Neural cell (in vitro differentiated cells): ENCODE measurements around the gene JMJD7. TPM values are rescaled to one million over a fixed set of nuclear protein-coding genes. Genes with fewer than 3 reads are reported as not detected.
A peak's percentile ranks its signal among the peaks of the same experiment; 100 is the strongest.

Experiments used
- H2AFZ ChIP-seq: fragments of 200-600, 300-800 bp; sonication (generic), shearing (Covaris generic); 2 replicates; pipeline ENCODE4 v1.6.0; 2014; ENCODE audit warnings: low read depth, mild to moderate bottlenecking, antibody characterized with exemption, low read length, moderate library complexity
- H3F3A ChIP-seq: fragments of 200-600 bp; shearing (Covaris generic); 2 replicates; pipeline ENCODE4 v1.6.1; 2016; ENCODE audit warnings: mild to moderate bottlenecking, moderate library complexity, mixed read lengths, antibody characterized with exemption, low read length; ENCODE audit not compliant: insufficient read depth, poor library complexity, severe bottlenecking
- H3K27ac ChIP-seq: fragments of 200-600, 300-800 bp; sonication (generic), shearing (Covaris generic); 2 replicates; pipeline ENCODE4 v1.5.1; 2014; ENCODE audit warnings: mild to moderate bottlenecking, low read length, moderate library complexity
- H3K27me3 ChIP-seq: fragments of 300-800, 200-600 bp; sonication (generic), shearing (Covaris generic); 2 replicates; pipeline ENCODE4 v1.6.0; 2014; ENCODE audit warnings: mild to moderate bottlenecking, low read depth, low read length, moderate library complexity; ENCODE audit not compliant: insufficient read depth
- H3K36me3 ChIP-seq: fragments of 300-800, 200-600 bp; sonication (generic), shearing (Covaris generic); 2 replicates; pipeline ENCODE4 v1.5.1; 2014; ENCODE audit warnings: mild to moderate bottlenecking, antibody characterized with exemption, low read length, moderate library complexity; ENCODE audit not compliant: insufficient read depth
- H3K4me2 ChIP-seq: fragments of 300-800, 200-600 bp; sonication (generic), shearing (Covaris generic); 2 replicates; pipeline ENCODE4 v1.6.0; 2014; ENCODE audit warnings: mild to moderate bottlenecking, low read length
- H3K4me3 ChIP-seq: fragments of 300-800, 200-600 bp; sonication (generic), shearing (Covaris generic); 2 replicates; pipeline ENCODE4 v1.5.1; 2014; ENCODE audit warnings: mild to moderate bottlenecking, low read length, moderate library complexity
- H3K79me2 ChIP-seq: fragments of 200-600 bp; shearing (Covaris generic); replicated peaks from 2 replicates; pipeline ENCODE4 v1.6.0; 2014; ENCODE audit warnings: mild to moderate bottlenecking, low read length, moderate library complexity; ENCODE audit not compliant: insufficient read depth
- H3K9ac ChIP-seq: fragments of 300-800, 200-600 bp; sonication (generic), shearing (Covaris generic); 2 replicates; pipeline ENCODE4 v1.6.1; 2016; ENCODE audit warnings: mild to moderate bottlenecking, low read length, mixed read lengths
- H3K9me2 ChIP-seq: fragments of 200-600 bp; shearing (Covaris generic); 2 replicates; pipeline ENCODE4 v1.6.1; 2016; ENCODE audit warnings: mild to moderate bottlenecking, low read length, mixed read lengths; ENCODE audit not compliant: insufficient read depth
- H3K9me3 ChIP-seq: fragments of 200-600, 300-800 bp; sonication (generic), shearing (Covaris generic); 2 replicates; pipeline ENCODE4 v1.6.1; 2016; ENCODE audit warnings: mild to moderate bottlenecking, mixed run types, low read length, moderate library complexity, mixed read lengths
- H4K20me1 ChIP-seq: fragments of 200-600 bp; shearing (Covaris generic); 2 replicates; pipeline ENCODE4 v1.6.1; 2016; ENCODE audit warnings: mild to moderate bottlenecking, mixed run types; ENCODE audit not compliant: insufficient read depth
- EP300 ChIP-seq: fragments of 450-650 bp; conservative IDR thresholded peaks from 2 replicates; pipeline ENCODE4 v1.6.1; 2014; ENCODE audit warnings: antibody characterized with exemption, mild to moderate bottlenecking, moderate library complexity; ENCODE audit not compliant: poor library complexity, severe bottlenecking
- EZH2 ChIP-seq: fragments of 200-600, 300-800 bp; shearing (Covaris generic), sonication (generic); IDR thresholded peaks from 2 replicates; pipeline ENCODE4 v1.6.1; 2014; ENCODE audit warnings: antibody characterized with exemption, low read length, borderline replicate concordance, mild to moderate bottlenecking; ENCODE audit not compliant: insufficient read depth, poor library complexity, severe bottlenecking
- POLR2AphosphoS5 ChIP-seq: IDR thresholded peaks from 2 replicates; pipeline ENCODE4 v1.6.1; 2012
- RAD21 ChIP-seq: fragments of 450-650 bp; conservative IDR thresholded peaks from 2 replicates; pipeline ENCODE4 v1.6.1; 2014; ENCODE audit warnings: antibody characterized with exemption, mild to moderate bottlenecking, moderate library complexity
- REST ChIP-seq: IDR thresholded peaks from 2 replicates; pipeline ENCODE4 v1.6.1; 2012; ENCODE audit warnings: borderline replicate concordance
- SMC3 ChIP-seq: fragments of 450-650 bp; conservative IDR thresholded peaks from 2 replicates; pipeline ENCODE4 v1.6.1; 2014; ENCODE audit warnings: antibody characterized with exemption, mild to moderate bottlenecking, moderate library complexity; ENCODE audit not compliant: poor library complexity
- polyA plus RNA-seq: library from polyadenylated mRNA; depleted of rRNA; stranded (reverse); fragments of >200 nt; gene quantifications from 2 replicates; pipeline ENCODE4 v1.2.3, GENCODE V29; 2014
- TF ChIP-seq, protein P1 (sequence below): fragments of 450-650 bp; IDR thresholded peaks from 2 replicates; pipeline ENCODE4 v1.5.1; 2014; ENCODE audit warnings: antibody characterized with exemption, mild to moderate bottlenecking, moderate library complexity; ENCODE audit not compliant: poor library complexity, severe bottlenecking

JMJD7 gene
- polyA plus RNA-seq, 1 donor from 2014 or later, result 14.0 TPM

DNA sequence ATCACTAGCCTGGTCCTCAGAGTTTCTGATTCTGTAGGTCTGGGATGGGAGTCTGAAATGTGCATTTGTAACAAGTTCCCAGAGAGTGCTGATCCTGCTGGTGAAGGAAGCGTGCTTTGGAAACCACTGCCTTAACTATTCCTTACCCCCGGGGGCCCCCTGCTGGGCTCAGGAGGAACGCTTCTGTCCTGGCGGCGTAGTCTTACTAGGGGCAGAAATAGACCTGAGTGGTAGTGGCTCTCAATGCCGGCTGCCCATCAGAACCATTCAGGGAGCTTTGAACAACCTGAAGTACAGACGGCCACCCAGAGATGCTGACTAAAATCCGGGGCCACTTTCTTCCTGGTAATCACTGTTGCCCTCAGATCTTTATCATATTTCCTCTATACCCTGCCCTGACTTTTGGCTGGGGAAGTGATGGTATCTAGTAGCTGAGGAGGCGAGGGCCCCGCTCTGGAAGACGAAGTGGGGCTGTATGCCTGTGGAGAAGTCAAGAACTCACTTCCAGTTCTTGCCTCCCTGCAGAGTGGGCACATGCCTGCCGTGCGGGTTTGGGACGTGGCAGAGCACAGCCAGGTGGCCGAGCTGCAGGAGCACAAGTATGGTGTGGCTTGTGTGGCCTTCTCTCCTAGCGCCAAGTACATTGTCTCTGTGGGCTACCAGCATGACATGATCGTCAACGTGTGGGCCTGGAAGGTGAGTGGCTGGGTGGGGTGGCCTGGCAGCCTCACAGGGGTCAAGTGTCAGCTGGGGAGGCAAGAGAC is 16.3 kb upstream of the JMJD7 start:
- H3F3A ChIP-seq, result no peaks in the 10 kb centered on the region
- H3K27me3 ChIP-seq, result no peaks in the 10 kb centered on the region
- H2AFZ ChIP-seq, result no peak overlapping the region
- H3K27ac ChIP-seq, result no peak overlapping the region
- H3K4me3 ChIP-seq, result no peak overlapping the region
- H3K9ac ChIP-seq, result no peak overlapping the region
- H3K9me2 ChIP-seq, result no peaks in the 10 kb centered on the region
- no peaks in the 10 kb centered on the region for H3K79me2 ChIP-seq
- H4K20me1 ChIP-seq, result no peaks in the 10 kb centered on the region
- no peak overlapping the region for H3K4me2 ChIP-seq
- TF ChIP-seq POLR2AphosphoS5 (no peak), RAD21 (peak; percentile 81), SMC3 (peak; percentile 79)
- TF ChIP-seq, protein P1, sequence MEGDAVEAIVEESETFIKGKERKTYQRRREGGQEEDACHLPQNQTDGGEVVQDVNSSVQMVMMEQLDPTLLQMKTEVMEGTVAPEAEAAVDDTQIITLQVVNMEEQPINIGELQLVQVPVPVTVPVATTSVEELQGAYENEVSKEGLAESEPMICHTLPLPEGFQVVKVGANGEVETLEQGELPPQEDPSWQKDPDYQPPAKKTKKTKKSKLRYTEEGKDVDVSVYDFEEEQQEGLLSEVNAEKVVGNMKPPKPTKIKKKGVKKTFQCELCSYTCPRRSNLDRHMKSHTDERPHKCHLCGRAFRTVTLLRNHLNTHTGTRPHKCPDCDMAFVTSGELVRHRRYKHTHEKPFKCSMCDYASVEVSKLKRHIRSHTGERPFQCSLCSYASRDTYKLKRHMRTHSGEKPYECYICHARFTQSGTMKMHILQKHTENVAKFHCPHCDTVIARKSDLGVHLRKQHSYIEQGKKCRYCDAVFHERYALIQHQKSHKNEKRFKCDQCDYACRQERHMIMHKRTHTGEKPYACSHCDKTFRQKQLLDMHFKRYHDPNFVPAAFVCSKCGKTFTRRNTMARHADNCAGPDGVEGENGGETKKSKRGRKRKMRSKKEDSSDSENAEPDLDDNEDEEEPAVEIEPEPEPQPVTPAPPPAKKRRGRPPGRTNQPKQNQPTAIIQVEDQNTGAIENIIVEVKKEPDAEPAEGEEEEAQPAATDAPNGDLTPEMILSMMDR, result peak; percentile 74
- H3K36me3 ChIP-seq, result peaks cover 3% of the 10 kb centered on the region
- H3K9me3 ChIP-seq, result no peaks in the 10 kb centered on the region

GRCh38 chr15:41812820-41813375 is 15.0 kb upstream of the JMJD7 start:
- H3K79me2 ChIP-seq, result no peaks in the 10 kb centered on the region
- H2AFZ ChIP-seq, result no peak overlapping the region
- H3F3A ChIP-seq, result no peaks in the 10 kb centered on the region
- H4K20me1 ChIP-seq, result no peaks in the 10 kb centered on the region
- no peaks in the 10 kb centered on the region for H3K9me3 ChIP-seq
- peaks cover 7% of the 10 kb centered on the region for H3K36me3 ChIP-seq
- H3K9ac ChIP-seq, result no peak overlapping the region
- no peak overlapping the region for H3K27ac ChIP-seq
- no peak overlapping the region for H3K4me2 ChIP-seq
- no peaks in the 10 kb centered on the region for H3K27me3 ChIP-seq
- H3K4me3 ChIP-seq, result no peak overlapping the region
- no peaks in the 10 kb centered on the region for H3K9me2 ChIP-seq
- TF ChIP-seq RAD21 (no peak), POLR2AphosphoS5 (no peak), EZH2 (no peak), EP300 (no peak), SMC3 (no peak), REST (no peak)
- TF ChIP-seq, protein P1, result no peak
